GM18498 (cell line): ENCODE results near the gene PROCR.
"Not testable (repeated sequence)": the region's sequence is repeated elsewhere in the genome, so short reads cannot be mapped to it uniquely, and the experiment has no call there.

Experiments
- ATAC-seq: cut with Tn5 transposase; IDR thresholded peaks from one replicate; pipeline ENCODE4 v1.9.1; 2021; ENCODE audit warnings: mild to moderate bottlenecking, moderate library complexity; ENCODE audit not compliant: unreplicated experiment

PROCR gene

DNA sequence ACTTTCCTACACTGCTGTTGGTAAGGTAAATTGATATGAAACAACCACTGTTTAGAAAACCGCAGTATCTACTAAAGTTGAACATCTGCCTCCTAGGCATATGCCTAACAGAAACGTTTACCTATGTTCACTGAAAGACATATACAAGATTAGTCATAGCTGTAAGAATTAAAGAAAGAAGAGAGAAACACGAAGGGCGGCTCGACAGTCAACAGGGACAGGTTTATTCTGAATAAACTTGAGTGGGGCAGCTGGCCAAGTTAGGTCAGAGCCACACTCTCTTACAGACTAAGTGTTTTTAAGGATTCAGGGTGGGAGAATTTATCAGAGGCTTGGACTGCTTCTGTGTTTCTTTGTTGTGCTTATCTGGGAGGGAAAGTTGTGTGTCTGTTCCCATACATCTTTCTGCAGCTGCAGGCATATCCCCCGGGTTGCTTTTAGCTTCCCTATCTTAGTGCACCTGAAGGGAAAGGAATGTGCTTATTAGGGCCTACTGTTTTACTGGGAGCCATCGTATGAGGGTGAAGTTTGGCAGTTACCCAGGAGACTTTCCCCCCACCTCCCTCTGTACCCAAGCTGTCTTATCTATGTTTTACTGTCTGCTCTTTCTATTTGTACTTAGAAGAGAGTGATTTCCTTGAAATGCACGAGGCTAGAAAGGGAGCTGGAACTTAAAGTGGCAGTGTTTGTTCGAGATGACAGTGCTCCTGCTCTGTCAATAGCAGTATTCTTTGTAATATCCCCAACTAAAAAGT lies 20.4 kb downstream of the PROCR start:
- no peak for ATAC-seq

DNA sequence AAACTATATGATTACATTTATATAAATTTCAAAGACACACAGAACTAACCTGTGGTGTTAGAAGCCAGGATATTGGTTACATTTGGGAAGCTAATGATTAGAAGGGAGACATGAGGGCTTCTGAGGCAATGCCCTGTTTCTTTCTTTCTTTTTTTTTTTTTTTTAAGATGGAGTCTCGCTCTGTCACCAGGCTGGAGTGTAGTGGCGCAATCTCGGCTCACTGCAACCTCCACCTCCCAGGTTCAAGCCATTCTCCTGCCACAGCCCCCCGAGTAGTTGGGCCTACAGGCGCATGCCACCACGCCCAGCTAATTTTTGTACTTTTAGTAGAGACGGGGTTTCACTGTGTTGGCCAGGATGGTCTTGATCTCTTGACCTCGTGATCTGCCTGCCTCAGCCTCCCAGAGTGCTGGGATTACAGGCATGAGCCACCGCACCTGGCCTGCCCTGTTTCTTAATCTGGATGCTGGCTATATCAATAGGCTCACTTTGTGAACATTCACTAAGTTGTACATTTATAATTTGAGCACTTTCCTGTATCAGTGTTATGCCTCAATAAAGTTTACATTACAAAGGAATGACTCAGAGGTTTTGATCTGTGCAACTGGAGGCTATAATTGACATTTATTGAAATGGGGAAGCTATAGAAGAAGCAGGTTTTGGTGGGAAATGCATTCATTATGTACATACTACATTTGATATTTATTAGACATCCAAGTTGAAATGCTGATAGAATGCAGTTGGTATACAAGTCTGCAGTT lies 21.3 kb downstream of the PROCR start:
- not testable (repeated sequence) for ATAC-seq

DNA sequence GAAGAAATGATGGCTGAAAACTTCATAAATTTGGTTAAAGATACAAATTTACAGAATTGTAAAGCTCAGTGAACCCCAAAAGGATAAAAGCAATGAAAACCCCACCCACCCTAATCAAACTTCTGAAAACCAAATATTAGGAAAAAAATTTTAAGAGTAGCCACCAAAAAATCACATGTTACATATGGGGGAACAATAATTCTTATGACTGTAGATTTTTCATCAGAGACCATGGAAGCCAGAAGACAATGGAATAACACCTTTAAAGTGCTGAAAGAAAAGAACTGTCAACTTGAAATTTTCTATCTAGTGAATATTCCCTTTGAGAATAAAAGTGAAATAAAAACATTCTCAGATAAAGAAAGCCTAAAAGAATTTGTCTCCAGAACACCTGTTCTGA lies 24.4 kb downstream of the PROCR start:
- ATAC-seq, result no peak

DNA sequence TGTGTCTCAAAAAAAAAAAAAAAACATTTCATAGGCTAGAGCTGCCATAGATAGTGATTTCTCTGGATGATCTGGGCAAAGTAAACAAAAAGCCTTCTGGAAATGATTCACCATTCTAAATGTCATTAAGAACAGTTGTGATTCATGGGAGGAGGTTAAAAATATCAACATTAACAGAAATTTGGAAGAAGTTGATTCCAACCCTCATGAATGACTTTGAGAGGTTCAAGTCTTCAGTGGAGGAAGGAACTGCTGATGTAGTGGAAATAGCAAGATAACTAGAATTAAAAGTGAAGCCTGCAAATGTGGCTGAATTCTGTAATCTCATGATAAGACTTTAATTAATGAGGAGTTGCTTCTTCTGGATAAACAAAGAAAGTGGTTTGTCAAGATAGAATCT lies 27.9 kb downstream of the PROCR start:
- no peak for ATAC-seq

DNA sequence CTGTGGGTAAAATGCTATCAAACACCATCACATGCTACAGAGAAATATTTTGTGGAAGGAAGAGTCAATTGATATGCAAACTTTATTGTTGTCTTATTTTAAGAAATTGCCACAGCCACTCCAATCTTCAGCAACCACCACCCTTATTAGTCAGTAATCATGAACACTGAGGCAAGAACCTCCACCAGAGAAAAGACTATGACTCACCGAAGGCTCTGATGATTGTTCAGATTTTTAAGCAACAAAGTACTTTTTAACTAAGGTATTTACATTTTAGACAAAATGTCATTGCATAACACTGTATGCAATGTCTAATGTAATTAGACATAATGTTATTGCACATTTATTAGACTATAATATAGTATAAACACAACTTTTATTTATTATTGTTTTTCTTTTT lies 28.4 kb downstream of the PROCR start:
- ATAC-seq, result no peak

DNA sequence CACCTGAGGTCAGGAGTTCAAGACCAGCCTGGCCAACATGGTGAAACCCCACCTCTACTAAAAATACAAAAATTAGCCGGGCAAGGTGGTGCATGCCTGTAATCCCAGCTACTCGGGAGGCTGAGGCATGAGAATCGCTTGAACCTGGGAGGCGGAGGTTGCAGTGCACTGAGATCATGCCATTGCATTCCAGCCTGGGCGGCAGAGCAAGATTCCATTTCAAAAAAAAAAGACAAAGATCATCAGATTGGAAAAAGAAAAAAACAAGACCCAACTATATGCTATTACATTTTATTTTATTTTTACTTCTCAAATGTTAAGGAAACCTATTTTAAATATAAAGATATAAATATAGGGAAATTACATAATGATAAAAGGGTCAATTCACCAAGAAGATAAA lies 29.6 kb downstream of the PROCR start:
- not testable (repeated sequence) for ATAC-seq

DNA sequence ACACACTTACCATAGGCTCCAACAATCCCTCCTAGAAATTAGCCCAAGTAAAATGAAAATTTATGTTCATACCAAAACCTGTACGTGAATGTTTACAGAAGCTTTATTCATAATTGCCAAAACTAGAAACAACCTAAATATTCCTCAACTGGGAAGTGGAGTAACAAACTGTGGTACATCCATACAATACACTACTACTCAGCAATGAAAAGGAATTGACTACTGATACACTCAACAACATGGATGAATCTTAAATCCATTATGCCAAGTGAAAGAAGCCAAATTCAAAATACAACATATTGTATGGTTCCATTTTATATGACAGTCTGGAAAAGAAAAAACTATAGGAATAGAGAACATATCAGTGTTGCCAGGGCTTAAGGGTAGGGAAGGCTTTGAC lies 34.9 kb downstream of the PROCR start:
- ATAC-seq, result no peak

DNA sequence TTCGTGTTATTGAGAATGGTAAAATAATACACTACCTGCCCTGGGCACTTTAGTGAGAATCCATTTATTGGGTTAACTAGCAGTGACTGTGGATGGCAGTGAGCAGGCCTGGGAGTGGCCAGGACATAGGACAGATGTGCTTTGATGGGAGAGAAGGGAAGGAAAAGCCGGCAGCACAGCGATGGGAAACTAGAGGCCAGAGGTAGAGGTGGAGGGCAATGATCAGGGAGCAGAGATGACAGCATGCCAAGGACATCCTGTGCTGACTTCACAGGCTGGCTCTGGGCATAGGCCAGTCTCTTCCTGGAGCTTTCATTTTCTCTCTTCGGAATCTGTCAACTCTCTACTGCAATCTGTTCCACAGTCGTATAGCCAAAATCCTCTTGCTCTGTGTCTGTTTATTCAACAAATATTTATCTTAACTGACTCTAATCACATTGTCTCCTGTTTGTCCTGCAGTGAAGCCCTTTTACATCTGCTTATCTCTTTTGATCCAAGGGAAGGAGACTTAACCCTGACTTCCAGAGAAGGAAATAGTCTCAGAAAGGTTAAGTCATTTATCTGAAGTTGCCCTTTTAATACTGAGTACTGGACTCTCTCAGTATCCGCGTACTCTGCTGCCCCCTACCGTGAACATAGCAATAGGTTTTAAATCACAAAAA lies 36.2 kb downstream of the PROCR start:
- peak; percentile 40 for ATAC-seq

DNA sequence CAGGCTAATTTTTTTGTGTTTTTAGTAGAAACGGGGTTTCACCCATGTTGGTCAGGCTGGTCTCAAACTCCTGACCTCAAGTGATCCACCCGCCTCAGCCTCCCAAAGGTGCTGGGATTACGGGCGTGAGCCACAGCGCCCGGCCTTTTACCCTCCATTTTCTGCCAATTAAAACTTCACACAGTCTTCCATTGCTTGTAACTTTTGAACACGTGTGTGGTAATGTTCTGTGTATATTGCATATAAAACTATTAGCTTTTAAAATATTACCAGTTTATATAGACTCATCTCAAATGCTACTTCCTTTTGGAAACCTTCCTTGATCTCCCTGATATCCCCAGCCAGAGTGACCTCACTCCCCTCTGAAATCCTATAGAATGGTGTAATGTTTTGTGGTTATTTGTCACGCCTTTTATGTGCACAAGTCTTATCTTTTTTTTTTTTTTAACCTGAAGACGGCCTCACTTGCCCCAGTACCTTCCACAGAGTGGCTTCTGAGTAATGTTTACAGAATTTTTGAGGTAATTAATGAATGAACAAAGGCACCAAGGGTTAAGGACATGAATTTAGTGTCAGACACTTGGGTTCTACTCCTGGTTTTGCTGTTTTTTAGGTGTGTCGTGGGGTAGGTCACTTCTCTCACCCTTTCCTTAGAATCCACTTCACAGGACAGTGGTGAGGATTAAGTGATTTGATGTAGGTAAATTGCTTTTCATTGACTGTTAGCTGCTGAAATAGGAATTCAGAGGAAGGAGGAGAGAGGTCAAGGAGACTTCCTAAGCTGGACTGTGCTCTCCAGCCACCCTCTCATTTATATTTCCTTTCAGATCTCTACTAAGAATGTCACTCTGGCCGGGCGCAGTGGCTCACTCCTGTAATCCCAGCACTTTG lies 43.4 kb downstream of the PROCR start:
- ATAC-seq, result no peak

DNA sequence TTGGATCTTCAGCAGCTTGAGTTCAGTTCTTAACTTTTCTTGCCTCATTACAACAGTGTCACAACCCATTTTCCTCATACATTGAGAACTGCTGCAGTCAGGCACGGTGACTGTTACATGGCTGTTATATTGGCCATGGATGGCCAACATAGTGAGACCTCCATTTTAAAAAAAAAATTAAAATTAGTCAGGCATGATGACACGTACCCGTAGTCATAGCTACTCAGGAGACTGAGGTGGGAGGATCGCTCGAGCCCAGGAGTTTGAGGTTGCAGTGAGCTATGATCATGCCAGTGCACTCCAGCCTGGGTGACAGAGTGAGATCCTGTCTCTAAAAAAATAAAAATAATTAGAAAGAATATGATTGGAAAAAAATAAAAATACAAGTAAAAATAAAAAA lies 44.7 kb downstream of the PROCR start:
- no peak for ATAC-seq

DNA sequence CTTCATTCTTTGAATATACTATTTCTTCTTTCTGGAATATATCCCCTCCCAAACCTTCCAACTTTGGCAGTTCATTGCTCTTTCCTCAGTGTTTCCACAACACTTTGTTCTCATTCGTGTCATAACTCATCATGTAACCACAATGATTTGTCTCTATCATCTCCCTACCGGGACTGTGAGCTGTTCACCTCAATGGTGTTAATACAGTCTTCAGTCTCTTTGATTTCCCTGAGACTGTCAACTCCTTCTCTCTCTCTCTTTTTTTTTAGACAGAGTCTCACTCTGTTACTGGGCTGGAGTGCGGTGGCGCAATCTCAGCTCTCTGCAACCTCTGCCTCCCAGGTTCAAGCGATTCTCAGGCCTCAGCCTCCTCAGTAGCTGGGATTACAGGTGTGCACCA lies 52.1 kb downstream of the PROCR start:
- ATAC-seq, result no peak

DNA sequence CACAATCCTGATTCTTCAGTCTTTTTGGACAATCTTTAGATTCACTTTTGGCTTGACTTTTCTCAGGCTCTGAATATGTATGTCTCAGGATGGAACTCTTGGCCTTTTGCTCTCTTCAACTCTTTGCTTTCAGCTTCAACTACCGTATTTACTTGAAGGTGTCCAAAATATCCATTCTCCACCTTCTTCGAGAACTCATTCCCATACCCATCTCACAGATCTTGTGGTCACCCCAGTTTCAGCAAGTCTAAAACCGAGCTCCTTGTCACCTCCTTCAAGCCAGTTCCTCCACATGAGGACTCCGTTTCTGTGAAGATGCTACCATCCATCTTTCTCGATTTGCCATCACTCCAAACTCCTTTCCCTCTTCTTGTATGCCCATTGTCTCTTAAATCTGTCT lies 52.7 kb downstream of the PROCR start:
- ATAC-seq, result no peak

DNA sequence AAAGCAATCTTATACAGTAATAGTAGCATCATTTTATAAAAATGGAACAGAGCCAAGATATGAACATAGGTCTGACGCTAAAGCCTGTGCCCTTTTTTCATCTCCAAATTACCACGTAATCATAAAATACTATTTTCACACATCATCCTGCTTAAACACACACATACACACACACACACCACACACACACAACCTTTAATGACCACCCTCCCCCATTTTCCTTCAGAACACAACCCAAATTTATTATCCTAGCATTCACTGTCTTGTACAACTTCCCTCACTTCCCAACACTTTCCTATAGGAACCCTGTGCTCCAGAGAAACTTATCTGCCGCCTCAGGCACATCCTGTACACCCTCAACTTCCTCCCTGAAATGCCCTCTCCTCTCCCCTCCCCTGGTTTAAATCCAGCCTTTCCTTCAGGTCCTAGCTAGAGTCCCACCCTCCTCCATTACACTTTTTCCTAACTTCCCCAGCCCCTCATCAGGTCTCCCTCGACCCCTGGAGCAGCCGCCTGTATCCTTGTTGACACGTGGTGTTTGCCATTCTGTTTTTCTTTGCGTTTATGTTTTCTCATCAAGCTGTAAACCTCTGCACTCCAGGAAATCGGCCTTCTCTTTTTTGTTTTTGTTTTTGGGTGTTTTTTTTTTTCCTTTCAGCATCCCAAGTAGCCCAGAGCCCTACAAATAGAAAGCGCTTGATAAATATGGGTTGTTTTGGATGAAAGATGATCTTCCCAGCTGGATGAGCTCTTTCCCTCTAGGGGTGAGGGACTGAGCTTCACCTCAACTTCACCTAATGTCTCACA lies 53.6 kb downstream of the PROCR start:
- ATAC-seq, result no peak

DNA sequence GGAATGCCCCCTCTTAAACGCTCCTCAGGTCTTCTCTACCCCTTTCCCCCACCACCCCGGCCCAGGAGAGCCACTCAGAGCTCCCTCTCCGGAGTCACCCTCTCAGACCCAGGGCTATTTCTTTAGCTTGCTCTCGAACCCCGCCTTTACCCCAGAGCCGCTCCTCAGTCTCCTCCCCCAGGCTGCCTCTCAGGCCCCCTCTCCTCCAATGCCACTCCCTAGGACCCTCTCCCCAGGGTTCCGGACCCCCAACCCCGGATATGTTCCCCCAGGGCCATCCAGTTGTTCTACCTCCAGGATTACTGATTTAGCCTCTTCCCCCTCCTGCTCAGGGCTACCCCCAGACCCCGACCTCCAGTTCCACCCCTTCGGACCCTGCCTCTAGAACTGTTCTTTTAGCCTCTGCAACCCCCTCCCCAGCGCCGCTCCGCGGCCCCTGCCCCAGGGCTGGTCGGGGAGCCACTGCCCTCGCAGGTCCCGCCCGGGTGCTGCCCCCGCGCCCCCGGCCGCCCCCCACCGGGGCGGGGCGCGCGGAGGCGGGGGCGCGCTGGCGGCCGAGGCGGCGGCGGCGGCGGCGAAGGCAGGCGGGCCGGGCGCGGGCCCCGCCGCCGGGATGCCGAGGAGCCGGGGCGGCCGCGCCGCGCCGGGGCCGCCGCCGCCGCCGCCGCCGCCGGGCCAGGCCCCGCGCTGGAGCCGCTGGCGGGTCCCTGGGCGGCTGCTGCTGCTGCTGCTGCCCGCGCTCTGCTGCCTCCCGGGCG lies 54.4 kb downstream of the PROCR start, which contains the start of gene MMP24:
Gene MMP24 (plus strand): TSS at position 565 of the 758 bp plus-strand sequence. CDS start 49 bp downstream, at position 614.
- ATAC-seq, result no peak
